Activated naive CD4-positive, alpha-beta T cell treated with anti-CD3 and anti-CD28 coated beads, Interleukin-2, amount 50 U/mL, for 72 hours (primary cell): Measurements from ENCODE around the gene POU2AF3. TPM values are rescaled to one million over a fixed set of nuclear protein-coding genes. Genes with fewer than 3 reads are reported as not detected.
A peak's percentile ranks its signal among the peaks of the same experiment; 100 is the strongest.
"Not testable (repeated sequence)": the region's sequence is repeated elsewhere in the genome, so short reads cannot be mapped to it uniquely, and the experiment has no call there.

Source experiments
- ATAC-seq, 2 donors: fragments of 150-1000 bp; cut with Tn5 transposase; 2 replicates each; pipeline ENCODE4 v1.10.0; 2021; ENCODE audit warnings: mild to moderate bottlenecking in 2 of 2, moderate library complexity in 2 of 2
- DNase-seq, 2 donors: peaks; one replicate each; pipeline ENCODE4 v3.0.0; 2021 to 2022; ENCODE audit warnings: low spot score in 2 of 2
- H3K27ac Mint-ChIP-seq, 2 donors: one replicate each; pipeline ENCODE4 v1.8.0; 2022; ENCODE audit warnings: mild to moderate bottlenecking in 2 of 2, mixed read lengths in 2 of 2
- H3K36me3 Mint-ChIP-seq, 2 donors: one replicate each; pipeline ENCODE4 v1.8.0; 2022; ENCODE audit warnings: mixed read lengths in 2 of 2
- H3K9me3 Mint-ChIP-seq, 2 donors: one replicate each; pipeline ENCODE4 v1.8.0; 2022; ENCODE audit warnings: mixed read lengths in 2 of 2
- total RNA-seq, 2 donors: library from RNA; stranded (reverse); gene quantifications; one replicate each; pipeline ENCODE4 v1.2.3, GENCODE V29; 2022

Gene POU2AF3, protein sequence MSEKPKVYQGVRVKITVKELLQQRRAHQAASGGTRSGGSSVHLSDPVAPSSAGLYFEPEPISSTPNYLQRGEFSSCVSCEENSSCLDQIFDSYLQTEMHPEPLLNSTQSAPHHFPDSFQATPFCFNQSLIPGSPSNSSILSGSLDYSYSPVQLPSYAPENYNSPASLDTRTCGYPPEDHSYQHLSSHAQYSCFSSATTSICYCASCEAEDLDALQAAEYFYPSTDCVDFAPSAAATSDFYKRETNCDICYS
- total RNA-seq: not detected

DNA sequence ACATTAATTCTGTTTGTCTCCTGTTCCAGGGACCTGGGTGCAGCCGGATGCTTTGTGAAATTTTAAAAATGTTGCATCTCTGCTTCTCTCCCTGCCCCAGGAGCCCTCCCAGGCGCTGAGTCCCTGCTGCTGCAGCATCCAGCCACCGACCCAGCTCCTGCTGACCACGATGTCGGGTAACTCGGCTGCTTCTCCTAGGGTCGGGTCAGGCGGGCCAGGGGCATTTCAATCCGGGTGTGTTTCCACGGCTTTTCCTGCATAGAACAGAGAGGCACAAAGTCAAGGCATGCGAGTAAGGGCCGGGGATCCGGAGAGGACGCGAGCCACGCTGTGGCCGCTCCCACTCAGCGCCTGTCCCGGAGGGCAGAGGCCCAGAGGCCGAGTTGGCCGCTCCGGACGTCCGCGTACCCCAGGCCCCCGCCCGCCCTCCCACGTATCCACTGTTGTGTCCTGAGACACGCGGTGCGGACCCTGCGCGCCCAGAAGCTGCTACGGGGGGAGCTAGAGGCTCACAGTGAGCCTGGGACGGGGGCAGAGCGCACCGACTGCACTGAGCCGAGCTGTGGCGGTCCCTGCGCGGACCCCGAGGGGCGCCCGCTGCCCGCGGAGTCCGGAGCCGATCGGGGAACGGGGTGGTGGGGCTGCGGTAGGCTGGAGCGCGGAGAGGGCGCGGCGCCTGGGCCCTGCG, at the start of gene POU2AF3:
Gene POU2AF3, plus strand, starts transcription at position 134 of the 688 bp plus-strand sequence. Its CDS starts 36 bp downstream, at position 170.
- DNase-seq: no peak
- Mint-ChIP-seq H3K36me3 (peaks cover 0 to 9% of the 10 kb centered on the region in 2 donors), H3K27ac (no peak within 1 kb of the TSS), H3K9me3 (no peaks in the 10 kb centered on the region)
- ATAC-seq: peak in 1 of 2 donors; percentile 29

DNA sequence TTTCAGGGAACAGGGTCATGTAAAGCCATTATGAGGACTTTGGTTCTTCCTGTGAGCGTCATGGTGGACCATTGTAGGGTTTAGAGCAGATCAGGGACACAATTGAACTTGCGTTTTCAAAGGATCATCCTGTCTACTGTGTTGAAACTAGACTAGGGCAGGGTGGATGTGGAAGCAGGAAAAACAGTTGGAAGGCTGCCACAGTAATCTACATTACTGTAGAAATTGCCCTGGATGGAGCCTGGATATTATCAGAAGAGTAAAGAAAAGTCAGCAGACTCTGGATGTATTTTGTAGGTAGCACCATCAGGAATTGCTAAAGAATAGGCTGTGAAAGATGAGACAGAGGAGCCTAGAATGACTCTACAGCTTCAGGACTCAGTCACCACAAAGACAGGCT, 47.4 kb upstream of the POU2AF3 start:
- ATAC-seq (no peak), DNase-seq (no peak)
- no peaks in the 10 kb centered on the region for H3K9me3 Mint-ChIP-seq
- no peak overlapping the region for H3K27ac Mint-ChIP-seq
- H3K36me3 Mint-ChIP-seq: no peaks in the 10 kb centered on the region

DNA sequence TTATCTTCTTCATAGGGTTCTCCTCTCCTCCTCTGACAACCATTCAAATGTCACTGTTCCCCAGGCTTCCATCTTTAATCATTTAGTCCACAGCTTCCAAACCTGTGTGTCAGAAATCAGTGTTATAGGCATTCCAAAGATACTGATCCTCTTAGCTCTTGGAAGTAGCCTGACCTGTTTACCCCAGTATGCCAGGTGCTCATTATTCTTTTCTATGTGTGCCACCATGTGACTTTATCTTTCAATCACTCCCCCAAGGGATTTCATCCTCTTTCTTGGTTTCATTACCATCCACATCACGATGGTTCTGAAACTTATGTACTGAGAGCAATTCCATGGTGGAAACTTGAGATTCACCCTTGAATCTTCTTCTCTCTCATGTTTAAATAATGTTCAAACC, 45.2 kb upstream of the POU2AF3 start:
- ATAC-seq (no peak), DNase-seq (no peak)

DNA sequence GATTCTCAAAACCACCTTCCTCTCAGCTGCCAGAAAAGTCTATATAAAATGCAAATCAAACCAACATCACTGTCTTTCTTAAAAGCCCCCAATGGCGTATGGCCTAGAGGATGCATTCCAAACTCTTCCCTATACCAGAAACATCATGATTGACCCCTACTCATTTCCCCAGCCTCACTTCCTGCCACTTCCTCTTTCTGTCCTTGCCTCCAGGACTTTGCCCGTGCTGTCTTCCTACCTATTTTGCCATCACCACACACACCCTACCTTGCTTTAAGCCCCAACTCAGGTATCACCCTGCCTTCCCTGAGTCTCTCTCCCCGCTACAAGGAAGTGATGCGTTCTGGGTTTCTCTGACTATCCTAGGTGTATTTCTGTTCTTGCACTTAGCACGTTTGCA, 44.7 kb upstream of the POU2AF3 start:
- ATAC-seq (no peak), DNase-seq (no peak)
- Mint-ChIP-seq H3K27ac (no peak overlapping the region), H3K9me3 (no peaks in the 10 kb centered on the region), H3K36me3 (no peaks in the 10 kb centered on the region)

More for the DNA sequence above, 45.2 kb upstream of the POU2AF3 start:
- Mint-ChIP-seq H3K27ac (no peak overlapping the region), H3K36me3 (no peaks in the 10 kb centered on the region), H3K9me3 (no peaks in the 10 kb centered on the region)

DNA sequence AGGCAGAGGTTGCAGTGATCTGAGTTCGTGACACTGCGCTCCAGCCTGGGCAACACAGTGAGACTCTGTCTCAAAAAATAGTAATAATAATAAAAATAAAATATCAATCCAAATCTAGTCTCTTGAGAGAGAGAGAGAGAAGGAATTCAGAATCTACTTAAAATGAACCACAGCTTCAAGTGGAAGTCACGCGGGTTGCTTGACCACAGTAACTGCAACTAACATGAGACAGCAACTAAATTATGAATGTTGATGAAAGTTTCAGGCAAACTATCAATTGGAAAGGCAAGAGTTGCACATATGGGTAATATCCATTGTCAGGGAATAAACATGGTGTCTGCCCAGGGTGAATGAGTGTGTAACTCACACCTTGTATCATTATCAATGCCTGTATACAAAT, 40.3 kb upstream of the POU2AF3 start:
- no peaks in the 10 kb centered on the region for H3K9me3 Mint-ChIP-seq
- no peak for DNase-seq
- no peak for ATAC-seq
- H3K27ac Mint-ChIP-seq: no peak overlapping the region
- H3K36me3 Mint-ChIP-seq: no peaks in the 10 kb centered on the region

DNA sequence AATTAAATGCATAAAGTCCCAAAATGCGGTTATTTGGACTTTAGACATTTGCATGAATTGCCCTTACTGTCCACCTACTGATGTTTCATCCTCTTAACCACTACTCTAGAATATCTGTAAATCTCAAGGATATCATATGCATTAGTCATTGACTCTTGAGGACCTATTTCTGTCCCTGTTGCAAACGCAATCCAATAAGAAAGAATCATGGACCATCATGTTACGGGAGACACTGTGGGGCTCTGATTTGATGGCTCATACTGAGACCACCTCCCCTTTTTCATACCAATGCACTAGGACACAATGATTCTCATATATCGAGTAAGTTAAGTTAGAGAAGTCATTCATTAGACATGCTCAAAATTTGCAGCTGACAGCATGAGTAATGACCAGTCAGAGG, 38.5 kb upstream of the POU2AF3 start:
- no peak for ATAC-seq

DNA sequence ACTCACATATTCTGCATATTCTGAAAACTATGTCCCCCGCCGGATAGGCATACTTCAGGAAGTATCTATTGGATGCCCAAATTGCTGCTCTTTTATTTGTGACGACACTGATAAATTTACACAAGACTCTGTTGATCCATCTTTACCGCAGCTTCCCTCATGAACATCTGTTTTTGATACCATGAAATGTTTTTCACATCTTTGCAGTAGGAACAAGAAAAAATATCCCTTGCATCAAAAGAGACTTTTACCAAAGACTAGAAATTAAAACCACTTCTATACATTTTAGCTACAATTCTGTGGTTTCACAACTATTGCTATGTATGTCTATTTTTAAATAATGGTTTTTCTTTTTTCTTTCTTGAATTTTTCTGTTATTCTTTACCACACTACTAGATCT, 37.5 kb upstream of the POU2AF3 start:
- Mint-ChIP-seq H3K9me3 (no peaks in the 10 kb centered on the region), H3K36me3 (no peaks in the 10 kb centered on the region), H3K27ac (no peak overlapping the region)
- DNase-seq (no peak), ATAC-seq (no peak)

More for the DNA sequence above, 38.5 kb upstream of the POU2AF3 start:
- DNase-seq: no peak
- no peak overlapping the region for H3K27ac Mint-ChIP-seq
- H3K9me3 Mint-ChIP-seq: no peaks in the 10 kb centered on the region
- no peaks in the 10 kb centered on the region for H3K36me3 Mint-ChIP-seq

DNA sequence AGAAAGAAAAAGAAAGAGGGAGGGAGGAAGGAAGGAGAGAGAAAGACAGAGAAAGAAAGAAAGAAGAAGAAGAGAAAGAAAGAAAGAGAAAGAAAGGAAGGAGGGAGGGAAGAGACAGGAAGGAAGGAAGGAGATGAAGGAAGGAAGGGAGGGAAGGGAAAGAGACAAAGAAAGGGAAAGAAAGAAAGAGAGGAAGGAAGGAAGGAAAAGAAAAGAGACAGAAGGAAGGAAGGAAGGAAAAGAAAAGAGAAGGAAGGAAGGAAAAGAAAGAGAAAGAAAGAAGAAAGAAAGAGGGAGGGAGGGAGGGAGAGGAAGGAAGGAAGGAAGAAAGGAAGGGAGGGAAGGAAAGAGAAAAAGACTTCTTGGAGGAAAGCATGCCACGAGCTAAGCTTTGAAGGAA, 33.7 kb upstream of the POU2AF3 start:
- ATAC-seq (no peak), DNase-seq (no peak)
- Mint-ChIP-seq H3K9me3 (no peaks in the 10 kb centered on the region), H3K27ac (no peak overlapping the region), H3K36me3 (no peaks in the 10 kb centered on the region)

DNA sequence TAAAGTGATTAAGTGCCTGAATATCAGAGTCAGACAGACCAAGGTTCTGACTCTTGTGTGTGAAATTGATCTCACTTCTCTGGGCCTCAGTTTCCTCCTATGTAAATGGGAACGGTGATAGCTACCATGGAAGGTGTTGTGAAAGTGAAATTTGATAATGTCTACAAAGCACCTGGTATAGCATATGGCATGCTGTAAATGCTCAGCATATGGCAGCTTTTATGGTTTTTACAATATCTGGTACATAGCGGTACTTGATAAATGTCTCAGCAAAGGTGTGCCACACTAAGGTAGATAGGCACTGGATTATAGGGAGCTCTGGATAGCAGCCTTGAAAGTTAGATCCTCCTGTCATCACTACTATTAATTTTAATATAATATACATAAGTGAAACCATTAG, 32.9 kb upstream of the POU2AF3 start:
- H3K36me3 Mint-ChIP-seq: no peaks in the 10 kb centered on the region

DNA sequence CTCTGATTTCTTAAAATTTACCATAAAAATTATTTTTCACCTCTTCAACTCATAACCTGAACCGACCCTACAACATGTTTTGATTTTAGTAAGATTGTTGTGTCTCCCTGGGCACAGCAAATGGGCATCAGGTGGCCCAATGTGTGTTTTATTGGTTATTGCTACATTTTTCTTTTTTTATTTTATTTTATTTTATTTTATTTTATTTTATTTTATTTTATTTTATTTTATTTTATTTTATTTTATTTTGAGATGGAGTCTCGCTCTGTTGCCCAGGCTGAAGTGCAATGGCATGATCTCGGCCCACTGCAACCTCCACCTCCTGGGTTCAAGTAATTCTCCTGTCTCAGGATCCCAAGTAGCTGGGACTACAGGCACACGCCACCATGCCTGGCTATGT, 30.0 kb upstream of the POU2AF3 start:
- not testable (repeated sequence) for ATAC-seq

More for the DNA sequence above, 32.9 kb upstream of the POU2AF3 start:
- DNase-seq (no peak), ATAC-seq (no peak)
- no peak overlapping the region for H3K27ac Mint-ChIP-seq
- no peaks in the 10 kb centered on the region for H3K9me3 Mint-ChIP-seq

DNA sequence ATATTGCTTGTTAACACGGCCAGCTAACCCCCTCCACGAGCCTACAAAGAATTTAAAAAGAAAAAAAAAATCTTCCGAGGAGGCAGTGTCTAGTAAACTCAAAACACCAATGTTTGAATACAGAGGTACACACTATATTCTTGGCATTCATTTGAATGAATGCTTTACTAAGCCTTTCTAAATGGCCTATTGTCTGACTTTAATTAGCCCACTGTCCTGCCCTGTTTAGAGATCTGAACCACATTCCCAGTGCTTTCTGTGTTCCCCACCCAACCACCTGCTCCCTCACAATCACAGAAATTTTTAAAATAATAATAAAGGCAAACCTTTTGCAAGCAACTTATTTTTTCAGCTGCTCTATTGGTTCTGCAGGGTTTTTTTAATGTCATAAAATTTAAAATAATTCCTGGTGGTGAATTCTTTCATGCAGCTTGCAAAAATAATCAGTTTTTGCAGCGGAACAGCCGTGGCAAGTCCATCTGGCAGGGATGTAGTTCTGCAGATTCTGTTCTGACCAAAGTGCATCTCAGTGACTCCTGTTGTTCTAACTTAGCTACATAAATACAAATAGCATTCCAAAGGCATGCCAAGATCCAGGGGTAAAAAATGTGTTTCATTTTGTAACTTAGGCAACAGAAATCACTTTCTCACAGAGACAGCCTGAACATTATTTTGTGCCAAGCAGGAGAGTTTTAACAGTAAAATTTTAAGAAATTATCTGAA, 29.0 kb upstream of the POU2AF3 start:
- no peak for ATAC-seq
- Mint-ChIP-seq H3K36me3 (no peaks in the 10 kb centered on the region), H3K27ac (no peak overlapping the region)

More for the DNA sequence above, 30.0 kb upstream of the POU2AF3 start:
- not testable (repeated sequence) for H3K27ac Mint-ChIP-seq, DNase-seq, H3K9me3 Mint-ChIP-seq, H3K36me3 Mint-ChIP-seq

DNA sequence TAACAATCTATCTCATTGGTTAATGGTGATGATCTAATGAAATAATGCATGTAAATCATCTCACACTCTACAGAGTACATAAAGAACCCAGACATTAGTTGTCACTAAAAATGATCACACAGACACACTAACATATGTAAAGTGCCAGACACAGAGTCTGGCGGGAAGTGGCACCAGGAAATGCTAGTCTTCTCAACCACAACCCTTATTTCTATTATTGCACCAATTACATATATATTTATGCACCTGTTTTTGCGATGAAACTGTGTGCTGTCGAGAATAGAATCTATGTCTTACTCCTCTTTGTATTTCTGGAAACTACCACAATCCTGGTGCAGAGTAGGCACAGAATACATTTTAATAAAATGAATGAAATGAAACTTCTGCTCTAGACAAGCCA, 25.9 kb upstream of the POU2AF3 start:
- ATAC-seq (no peak), DNase-seq (no peak)
- Mint-ChIP-seq H3K36me3 (no peaks in the 10 kb centered on the region), H3K9me3 (no peaks in the 10 kb centered on the region), H3K27ac (no peak overlapping the region)

More for the DNA sequence above, 29.0 kb upstream of the POU2AF3 start:
- DNase-seq: no peak
- no peaks in the 10 kb centered on the region for H3K9me3 Mint-ChIP-seq

DNA sequence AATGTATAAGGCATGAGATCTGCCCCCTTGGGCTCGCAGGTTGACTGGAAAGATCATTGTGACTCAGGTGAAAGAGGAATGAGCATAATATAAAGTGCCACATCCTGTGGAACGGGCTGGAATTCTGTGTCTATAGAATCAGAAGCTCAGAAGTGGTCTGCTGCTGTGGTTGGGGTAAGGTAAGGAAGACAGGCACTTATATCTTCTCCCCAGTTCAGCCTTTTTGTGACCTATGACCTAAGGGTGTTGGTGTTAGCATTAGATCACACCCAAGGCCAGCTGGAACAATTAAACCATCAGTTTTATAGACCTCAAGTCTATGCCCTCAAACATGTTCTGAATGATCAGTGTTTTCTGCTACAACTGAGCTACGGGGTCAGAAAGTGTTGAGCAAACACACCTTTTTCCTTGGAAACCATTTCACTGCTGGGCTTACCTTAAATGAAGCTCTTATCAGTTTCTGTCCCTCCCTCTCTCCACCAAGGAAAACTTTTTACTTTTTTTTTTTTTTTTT, 15.7 kb upstream of the POU2AF3 start:
- H3K36me3 Mint-ChIP-seq: no peaks in the 10 kb centered on the region
- no peak for DNase-seq
- ATAC-seq: peak; percentile 24 to 52
- H3K9me3 Mint-ChIP-seq: no peaks in the 10 kb centered on the region
- no peak overlapping the region for H3K27ac Mint-ChIP-seq

DNA sequence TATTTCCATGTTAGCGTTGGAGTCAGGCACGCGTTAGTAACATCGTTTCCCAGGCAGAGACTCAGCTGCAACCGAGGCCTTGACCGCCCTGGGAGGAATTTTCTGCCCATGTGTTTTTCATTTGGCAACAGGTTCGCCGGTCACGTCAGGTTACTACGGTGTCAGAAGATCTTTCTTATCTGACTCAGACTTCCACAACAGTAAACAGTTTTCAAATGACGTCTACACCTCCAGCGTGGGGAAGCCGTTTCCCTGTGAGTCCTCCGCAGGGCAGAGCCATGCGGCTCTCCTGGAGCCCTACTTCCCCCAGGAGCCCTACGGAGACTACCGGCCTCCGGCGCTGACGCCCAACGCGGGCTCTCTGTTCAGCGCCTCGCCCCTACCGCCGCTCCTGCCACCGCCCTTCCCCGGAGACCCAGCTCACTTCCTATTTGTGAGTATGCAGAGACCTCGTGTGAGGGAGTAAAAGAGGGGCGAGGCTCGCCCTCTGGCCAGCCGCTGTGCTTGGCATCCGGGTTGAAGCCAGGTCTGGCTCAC, 14.3 kb upstream of the POU2AF3 start:
- Mint-ChIP-seq H3K27ac (no peak overlapping the region), H3K36me3 (no peaks in the 10 kb centered on the region), H3K9me3 (no peaks in the 10 kb centered on the region)
- DNase-seq (no peak), ATAC-seq (peak in 1 of 2 donors; percentile 6)

DNA sequence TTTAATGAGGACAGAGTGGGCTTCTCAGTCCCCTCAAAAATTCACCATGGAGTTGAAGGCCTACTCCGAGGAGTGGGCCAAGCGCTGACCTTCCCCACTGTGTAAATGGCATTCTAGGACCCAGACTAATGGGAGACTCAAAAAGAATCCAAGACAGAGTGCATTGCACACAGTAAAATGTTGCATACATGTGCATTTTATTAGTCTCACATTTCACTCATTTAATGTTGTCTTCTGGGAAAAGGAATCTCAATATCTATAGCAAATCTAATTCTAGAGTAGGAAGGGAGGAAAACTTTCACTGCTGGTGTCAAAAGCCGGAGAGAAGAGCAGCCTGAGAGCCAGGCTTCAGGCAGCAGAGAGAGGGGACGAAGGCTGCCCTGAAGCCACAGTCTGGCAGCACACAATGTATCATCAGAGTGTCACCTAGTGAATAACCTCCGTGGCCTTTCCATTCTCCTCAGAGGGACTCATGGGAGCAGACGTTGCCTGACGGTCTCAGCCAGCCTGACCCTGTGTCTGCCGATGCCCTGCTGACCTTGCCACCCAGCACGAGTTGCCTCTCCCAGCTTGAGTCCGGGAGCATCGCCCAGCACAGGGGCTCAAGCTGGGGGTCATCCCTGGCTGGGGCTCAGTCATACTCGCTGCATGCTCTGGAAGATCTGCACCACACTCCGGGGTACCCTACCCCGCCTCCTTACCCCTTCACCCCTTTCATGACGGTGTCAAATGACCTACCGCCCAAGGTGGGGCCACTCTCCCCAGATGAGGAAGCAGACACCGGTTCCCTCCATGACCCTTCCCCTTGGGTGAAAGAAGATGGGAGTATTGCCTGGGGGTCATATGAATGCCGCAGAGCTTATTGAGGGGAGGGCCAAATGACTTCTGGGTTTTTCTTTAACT, 12.9 kb upstream of the POU2AF3 start:
- peak overlapping the region in 1 of 2 donors; percentile 1 for H3K27ac Mint-ChIP-seq
- no peaks in the 10 kb centered on the region for H3K36me3 Mint-ChIP-seq
- DNase-seq: no peak
- ATAC-seq: no peak
- H3K9me3 Mint-ChIP-seq: no peaks in the 10 kb centered on the region

DNA sequence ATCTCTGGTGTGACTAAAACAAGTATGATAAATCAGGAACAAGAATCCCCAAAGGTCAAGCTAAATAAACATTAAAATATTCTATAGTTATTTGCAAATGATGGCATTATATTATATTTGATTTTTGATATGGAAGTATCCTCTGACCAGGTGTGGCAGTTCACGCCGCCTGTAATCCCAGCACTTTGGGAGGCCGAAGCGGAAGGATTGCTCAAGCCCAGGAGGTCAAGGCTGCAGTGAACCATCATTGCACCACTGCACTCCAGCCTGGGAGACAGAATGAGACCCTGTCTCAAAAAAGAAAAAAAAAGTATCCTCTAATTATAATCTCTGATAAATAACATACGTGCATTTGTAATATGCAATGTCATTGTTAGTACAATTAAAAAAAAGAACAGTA, 6.6 kb upstream of the POU2AF3 start:
- no peaks in the 10 kb centered on the region for H3K9me3 Mint-ChIP-seq
- H3K27ac Mint-ChIP-seq: no peak overlapping the region
- ATAC-seq: no peak
- no peaks in the 10 kb centered on the region for H3K36me3 Mint-ChIP-seq
- no peak for DNase-seq
